NCI-H345 treated with DMSO at 0.1 percent for 48 hours (cell line): ENCODE measurements around the gene CRK.
"Not testable (repeated sequence)": the region's sequence is repeated elsewhere in the genome, so short reads cannot be mapped to it uniquely, and the experiment has no call there.

Source experiments
- DNase-seq: peaks from one replicate; lab custom pipeline; 2025; ENCODE audit not compliant: unreplicated experiment; lab: John Stamatoyannopoulos, UW

Gene CRK

GRCh38 chr17:1390432-1391367, 65.3 kb downstream of the CRK start:
- DNase-seq: no peak

GRCh38 chr17:1387490-1388227, 68.4 kb downstream of the CRK start:
- not testable (repeated sequence) for DNase-seq

- DNase-seq: not testable (repeated sequence)
Measured at GRCh38 chr17:1386675-1387190, 69.3 kb downstream of the CRK start.

- no peak for DNase-seq
Measured at GRCh38 chr17:1386265-1386664, 69.8 kb downstream of the CRK start.

DNA sequence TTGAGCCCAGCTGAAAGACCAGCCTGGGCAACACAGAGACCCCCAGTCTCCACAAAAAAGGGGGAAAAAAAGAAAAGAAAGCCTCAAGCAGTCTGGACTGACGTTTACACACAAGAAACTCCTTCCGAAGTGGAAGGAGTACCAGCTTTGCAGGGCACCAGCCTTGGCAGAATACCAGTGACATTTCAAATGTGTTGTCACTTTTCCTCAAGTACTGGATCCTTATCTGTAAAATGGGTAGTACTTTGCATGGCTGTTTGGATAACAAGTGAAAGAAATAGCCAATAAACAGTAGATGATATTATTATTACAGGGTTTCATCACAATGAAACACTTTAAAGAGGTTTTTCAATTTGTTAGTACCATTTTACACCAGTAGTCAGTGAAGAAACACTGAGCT, 70.2 kb downstream of the CRK start:
- DNase-seq: no peak

GRCh38 chr17:1384905-1385435, 71.1 kb downstream of the CRK start:
- no peak for DNase-seq

DNA sequence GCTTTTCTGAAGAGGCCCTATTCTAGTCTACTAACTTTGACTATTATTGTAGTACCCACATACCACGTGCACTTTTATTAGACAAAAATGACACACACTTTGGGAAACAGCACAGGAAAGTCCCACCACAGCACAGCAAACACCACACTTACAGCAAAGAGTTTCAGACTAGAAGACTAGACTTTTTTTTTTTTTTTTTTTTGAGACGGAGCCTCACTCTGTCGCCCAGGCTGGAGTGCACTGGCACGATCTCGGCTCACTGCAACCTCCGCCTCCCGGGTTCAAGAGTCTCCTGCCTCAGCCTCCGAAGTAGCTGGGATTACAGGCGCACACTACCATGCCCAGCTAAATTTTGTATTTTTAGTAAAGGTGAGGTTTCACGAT, 76.1 kb downstream of the CRK start:
- no peak for DNase-seq

DNA sequence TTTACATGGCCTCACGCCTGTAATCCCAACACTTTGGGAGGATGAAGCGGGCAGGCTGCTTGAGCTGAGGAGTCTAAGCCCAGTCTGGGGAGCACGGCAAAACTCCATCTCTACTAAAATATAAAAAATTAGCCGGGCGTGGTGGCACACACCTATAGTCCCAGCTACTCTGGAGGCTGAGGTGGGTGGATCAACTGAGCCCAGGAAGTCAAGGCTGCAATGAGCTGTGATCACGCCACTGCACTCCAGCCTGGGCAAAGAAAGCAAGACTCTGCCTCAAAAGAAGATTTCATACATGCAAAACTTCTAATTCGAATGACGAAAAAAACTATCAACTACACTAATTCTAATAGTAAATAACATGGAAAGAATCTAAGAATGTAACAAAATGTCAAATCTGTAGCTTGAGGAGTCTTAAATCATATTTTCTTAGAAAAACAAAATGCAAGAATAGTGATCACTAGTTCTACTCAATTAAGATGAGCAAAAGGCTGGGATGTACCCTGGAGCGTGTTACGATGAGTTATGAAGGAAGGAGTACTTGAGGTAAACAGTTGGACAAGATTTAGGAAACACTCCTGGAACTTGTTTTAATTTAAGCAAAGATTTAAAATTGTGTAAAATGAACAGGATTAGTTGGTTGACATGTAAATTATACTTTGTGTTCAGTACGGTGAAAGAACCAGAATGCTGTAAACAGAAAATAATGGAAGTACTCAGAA, 76.7 kb downstream of the CRK start:
- DNase-seq: no peak

DNA sequence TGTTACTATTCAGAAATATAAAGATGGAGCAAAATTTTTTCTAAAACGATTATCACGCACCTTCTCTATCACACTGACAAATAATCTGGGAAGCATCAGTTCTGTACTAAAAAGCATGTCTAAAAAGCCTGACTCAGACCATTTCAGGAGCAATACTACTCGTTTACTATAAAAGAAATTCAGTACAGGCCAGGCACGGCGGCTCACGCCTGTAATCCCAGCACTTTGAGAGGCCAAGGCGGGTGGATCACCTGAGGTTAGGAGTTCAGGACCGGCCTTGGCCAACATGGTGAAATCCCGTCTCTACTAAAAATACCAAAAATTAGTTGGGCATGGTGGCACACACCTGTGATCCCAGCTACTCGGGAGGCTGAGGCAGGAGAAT, 77.6 kb downstream of the CRK start:
- not testable (repeated sequence) for DNase-seq

- no peak for DNase-seq
Measured at GRCh38 chr17:1377334-1377733, 78.7 kb downstream of the CRK start.

- no peak for DNase-seq
Measured at GRCh38 chr17:1376061-1376460, 80.0 kb downstream of the CRK start.

- no peak for DNase-seq
Measured at GRCh38 chr17:1375615-1376014, 80.4 kb downstream of the CRK start.

DNA sequence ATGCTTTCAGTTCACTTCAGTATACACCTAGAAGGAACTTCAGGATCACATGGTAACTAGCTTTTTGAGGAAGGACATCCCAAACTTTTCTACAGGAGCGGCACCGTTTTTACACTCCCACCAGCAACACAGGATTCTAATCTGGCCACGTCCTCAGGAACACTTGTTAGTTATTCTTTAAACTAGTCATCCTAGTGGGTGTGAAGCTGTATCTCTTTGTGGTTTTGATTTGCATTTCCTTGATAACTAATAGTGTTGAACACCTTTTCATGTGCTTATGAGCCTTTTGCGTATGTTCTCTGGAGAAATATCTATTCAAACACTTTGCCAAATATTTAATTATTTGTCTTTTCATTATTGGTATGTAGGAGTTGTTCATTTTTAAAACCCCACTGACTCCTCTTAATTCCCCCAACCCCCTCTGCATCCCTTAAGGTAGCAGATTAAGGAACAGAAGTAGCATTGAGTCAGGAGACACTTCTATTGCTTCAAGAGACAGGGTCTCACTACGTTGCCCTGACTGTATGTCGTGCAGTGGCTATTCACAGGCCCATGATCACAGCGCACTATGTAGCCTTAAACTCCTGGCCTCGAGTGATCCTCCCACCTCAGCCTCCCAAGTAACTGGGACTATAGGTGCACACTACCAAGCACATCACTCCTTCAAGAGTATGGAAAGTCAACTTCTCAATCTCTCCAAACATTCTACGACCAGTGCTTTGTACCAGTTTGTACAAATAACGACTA, 81.4 kb downstream of the CRK start:
- no peak for DNase-seq

- no peak for DNase-seq
Measured at GRCh38 chr17:1373707-1374237, 82.3 kb downstream of the CRK start.

DNA sequence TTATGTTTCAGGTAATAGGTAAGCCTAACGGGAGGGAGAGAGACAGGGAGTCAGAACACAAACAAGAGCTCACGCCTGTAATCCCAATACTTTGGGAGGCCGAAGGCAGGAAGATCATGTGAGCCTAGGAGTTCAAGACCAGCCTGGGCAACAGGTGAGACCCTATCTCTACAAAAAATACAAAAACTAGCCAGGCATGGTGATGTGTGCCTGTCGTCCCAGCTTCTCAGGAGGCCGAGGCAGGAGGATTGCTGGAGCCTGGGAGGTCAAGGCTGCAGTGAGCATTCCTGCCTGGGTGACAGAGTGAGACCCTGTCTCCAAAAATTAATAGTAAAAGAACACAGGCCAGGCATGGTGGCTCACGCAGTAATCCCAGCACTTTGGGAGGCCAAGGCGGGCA, 83.4 kb downstream of the CRK start:
- DNase-seq: no peak

GRCh38 chr17:1371893-1372590, 84.0 kb downstream of the CRK start:
- no peak for DNase-seq
